NCI-H774 (cell line): ENCODE data around the gene MYO5C.
"Not testable (repeated sequence)": the region's sequence is repeated elsewhere in the genome, so short reads cannot be mapped to it uniquely, and the experiment has no call there.

Experiments
- DNase-seq: peaks from one replicate; lab custom pipeline; 2025; lab: John Stamatoyannopoulos, UW

The MYO5C gene

DNA sequence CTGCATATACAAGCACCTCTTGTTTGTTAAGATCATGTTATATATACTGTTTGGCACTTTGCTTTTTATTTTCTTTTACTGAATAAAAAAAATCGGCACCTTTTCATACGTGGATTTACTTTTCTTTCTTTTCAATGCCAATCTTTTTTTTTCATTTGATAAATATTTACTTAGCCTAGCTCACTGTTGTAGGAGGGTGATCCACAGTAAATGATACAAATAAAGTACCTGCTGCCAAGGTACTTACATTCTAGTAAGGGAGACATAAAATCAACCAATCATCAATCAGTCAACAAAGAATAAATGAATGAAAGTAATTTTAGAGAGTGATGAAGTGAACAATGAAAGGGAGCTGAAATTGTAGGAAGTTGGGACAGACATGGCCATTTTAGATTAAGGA, 122.7 kb downstream of the MYO5C start:
- DNase-seq: peak; percentile 53

DNA sequence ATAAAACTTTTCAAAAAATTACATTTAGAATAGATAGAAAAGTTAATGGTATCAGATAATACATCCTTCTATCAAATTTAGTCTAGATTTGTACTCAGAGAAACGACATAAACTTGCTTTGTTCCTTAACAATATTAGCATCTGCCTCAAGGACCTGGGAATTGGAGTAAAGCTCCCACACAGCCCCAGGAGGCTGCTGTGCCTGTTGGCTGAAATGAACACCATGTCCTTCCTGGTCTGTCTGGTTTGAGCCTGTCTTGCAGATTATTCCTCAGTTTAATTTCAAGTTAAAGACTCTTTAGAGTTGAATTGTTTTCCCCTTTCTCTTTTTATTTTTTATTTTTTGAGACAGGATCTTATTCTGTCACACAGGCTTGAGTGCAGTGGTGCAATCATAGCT, 123.8 kb downstream of the MYO5C start:
- no peak for DNase-seq

DNA sequence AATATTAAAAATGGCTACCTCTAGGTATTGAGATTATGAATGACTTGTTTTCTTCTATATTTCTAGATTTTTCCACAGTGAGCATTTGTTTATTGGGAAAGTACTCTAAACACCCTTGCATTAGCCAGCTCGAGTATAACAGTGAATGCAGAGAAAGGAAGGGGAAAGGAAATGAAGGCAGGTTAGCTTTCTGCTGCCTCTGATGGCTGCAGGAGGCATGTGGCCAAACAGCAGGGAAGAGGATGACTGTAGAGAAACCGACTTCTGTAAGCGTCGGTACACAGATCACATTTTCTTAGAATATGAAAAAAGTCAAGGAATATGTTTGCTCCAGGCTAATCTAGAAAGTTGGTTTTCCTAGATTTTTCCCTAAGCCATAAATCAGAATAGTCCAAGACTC, 124.2 kb downstream of the MYO5C start:
- no peak for DNase-seq

DNA sequence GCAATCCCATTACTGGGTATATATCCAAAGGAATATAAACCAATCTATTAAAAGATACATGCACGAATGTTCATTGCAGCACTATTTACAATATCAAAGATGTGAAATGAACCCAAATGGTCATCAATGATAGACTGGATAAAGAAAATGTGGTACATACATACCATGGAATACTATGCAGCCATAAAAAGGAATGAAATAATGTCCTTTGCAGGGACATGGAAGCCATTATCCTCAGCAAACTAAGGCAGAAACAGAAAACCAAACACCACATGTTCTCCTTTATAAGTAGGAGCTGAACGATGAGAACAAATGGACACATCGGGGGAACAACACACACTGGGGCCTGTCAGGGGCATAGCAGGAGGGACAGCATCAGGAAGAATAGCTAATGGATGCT, 125.4 kb downstream of the MYO5C start:
- DNase-seq: not testable (repeated sequence)

DNA sequence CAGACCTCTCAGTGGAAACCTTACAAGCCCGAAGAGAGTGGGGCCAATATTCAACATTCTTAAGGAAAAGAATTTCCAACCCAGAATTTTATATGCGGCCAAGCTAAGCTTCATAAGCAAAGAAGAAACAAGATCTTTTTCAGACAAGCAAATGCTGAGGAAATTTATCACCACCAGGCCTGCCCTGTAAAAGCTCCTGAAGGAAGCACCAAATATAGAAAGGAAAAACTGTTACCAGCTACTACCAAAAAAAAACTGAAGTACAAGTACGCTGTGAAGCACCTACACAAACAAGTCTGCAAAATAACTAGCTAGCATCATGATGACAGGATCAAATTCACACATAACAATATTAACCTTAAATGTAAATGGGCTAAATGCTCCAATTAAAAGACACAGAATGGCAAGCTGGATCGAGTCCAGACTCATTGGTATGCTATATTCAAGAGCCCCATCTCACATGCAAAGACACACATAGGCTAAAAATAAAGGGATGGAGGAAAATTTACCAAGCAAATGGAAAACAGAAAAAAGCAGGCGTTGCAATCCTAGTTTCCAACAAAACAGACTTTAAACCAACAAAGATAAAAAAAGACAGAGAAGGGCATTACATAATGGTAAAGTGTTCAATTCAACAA, 130.0 kb downstream of the MYO5C start:
- DNase-seq: not testable (repeated sequence)

DNA sequence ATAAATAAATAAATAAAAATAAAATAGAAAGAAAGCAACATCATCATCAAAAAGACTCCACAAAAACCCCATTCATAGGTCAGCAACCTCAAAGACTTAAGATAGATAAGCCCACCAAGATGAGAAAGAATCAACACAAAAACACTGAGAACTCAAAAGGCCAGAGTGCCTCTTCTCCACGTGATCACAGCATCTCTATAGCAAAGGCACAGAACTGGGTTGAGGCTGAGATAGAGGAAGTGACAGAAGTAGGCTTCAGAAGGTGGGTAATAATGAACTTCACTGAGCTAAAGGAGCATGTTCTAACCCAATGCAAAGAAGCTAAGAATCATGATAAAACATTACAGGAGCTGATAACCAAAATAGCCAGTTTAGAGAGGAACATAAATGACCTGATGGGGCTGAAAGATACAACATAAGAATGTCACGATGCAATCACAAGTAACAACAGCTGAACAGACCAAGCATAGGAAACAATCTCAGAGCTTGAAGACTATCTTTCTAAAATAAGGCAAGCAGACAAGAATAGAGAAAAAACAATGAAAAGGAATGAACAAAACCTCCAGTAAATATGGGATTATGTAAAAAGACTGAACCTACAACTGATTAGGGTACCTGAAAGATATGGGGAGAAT, 130.9 kb downstream of the MYO5C start:
- no peak for DNase-seq

DNA sequence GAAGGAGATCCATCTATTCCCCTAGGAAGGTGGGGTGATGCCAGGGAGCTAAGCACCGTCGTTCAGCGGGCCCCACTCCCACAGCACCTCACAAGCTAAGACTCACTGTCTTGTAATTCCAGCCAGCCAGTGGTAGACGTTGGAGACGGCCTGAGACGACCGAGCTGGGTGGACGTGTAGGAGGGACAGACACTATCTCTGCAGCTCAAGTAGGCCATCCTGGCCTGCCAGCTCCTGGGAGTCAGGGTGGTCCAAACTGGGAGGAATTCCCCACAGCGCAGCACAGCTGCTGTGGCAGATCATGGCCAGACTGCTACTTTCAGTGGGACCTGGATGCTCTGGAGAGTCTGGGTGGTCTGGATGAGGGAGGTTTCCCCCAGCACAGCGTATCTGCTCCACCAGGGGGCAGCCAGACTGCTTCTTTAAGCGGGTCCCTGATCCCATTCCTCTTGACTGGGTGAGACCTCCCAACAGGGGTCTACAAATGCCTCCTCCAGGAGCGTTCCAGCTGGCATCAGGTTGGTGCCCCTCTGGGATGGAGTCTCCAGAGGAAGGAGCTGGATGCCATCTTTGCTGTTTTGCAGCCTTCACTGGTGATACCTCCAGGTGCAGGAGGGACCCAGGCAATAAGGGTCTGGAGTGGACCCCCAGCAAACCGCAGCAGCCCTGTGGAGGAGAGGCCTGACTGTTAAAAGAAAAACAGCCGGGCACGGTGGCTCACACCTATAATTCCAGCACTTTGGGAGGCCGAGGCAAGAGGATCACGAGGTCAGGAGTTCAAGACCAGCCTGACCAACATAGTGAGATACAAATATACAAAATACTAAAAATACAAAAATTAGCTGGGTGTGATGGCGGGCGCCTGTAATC, 132.0 kb downstream of the MYO5C start:
- DNase-seq: no peak

DNA sequence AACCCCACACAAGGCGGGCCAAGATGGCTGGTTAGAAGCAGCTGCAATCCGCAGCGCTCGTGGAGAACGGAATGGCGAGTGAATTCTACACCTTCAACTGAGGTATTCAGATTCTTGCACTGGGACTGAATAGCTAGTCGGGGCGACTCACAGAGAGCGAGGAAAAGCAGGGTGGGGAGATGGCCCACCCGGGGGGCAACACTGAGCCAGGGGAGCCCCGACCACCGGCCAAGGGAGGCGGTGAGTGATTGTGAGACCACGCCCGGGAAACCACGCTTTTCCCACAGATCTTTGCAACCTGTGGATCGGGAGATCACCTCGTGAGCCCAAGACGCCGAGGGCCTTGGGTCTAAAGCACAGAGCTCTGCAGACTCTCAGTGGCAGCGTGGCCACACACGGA, 132.7 kb downstream of the MYO5C start:
- DNase-seq: no peak

DNA sequence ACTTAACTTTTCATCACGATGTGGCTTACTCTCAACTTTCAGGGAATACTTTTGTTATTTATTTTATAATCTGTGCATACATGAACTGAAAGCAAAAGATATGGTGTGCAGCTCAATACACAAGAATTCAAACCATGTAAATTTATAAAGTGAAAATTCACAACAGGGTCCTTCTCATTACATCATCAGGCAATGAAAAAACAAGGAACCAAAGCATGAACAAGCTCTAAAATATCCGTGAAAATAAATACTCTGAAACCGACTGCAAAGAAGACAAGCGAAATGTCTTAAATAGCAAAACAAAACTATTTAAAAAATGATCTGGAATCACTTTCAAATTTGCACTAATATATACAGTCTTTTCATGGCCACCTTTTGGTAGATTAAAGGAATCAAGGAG, 133.3 kb downstream of the MYO5C start:
- no peak for DNase-seq

DNA sequence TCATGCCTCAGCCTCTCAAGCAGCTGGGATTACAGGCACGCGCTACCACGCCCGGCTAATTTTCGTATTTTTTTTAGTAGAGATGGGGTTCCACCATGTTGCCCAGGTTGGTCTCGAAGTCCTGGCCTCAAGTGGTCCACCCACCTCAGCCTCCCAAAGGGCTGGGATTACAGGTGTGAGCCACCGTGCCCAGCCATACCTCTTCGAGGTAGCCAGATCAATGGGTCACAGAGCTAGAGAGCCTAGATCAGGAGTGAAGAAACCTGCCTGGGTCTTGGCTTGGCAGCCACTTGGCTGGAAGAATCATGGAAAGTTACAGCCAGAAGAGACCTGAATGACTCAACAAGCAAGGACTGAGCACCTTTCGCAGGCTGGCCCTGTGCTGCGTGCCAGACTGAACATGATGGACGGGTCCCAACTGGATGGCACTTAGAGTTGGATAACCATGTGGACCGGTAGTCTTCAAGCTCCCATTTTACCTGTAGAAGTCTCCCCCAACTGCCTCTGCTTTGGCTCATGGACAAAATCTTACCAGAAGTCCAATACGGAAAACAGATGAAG, 134.1 kb downstream of the MYO5C start:
- no peak for DNase-seq

DNA sequence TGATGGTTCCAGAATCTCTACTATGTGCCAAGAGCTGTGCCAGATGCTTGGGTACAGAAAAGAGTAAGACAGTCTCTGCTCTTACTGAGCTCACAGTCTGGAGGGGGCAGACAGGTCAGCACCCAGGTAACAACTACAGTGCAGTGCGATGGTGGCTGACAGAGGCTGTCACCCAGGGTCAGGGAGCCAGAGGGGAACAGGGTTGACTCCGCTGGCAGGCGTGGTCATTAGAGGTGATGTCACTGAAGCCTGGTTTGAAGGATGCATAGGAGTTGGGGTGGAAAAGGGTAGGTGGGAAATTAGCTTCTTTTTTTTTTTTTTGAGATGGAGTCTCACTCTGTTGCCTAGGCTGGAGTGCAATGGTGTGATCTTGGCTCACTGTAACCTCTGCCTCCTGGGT, 136.0 kb downstream of the MYO5C start:
- DNase-seq: no peak

DNA sequence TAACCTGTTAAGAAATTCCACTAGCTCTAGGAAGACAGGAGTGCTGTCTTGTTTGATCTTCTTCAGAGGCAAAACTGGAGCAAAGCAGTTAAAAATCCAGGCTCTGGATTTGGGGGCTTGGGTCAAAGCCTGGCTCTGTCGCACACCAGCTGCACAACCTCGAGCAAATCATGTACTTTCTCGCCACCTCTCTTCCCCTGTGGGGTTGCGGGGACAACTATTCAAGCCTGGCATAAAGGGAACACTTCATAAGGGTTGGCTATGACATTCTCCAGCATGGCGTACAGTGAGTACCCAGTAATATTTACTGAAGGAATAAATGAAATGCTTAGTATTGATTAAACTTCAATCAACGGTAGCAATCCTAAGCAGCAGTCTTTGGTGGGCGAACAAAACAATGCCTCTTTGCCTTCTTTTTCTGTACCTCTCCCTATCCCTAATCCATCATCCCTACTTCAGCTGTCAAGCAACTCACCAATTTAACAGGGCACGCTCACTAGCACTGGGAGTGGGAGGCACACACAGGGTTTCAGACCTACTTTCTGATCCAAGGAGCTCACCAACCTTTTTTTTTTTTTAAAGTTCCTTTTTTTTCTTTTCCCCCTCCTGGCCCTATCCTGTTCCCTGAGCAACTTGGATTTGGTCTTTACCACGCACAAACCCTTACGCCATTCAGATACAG, 137.4 kb downstream of the MYO5C start:
- DNase-seq: no peak

DNA sequence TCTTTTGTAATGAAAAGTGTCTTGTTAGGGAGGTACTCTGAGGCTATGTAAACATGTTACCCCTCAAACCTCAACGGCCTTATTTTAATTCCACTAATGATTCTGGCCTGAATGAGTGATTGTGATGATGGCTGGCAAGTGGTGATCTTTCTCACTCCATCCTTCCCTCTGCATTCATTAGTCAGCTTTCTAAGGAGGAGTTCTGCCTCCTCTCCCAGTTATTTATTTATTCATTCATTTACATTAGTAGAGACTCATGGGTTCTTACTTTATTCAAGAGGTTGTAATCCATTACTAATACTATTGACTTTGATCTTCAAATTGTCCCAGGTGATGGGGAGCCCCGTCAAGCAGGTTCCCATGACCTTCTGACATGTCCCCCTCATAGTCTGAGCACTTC, 139.7 kb downstream of the MYO5C start:
- DNase-seq: no peak

DNA sequence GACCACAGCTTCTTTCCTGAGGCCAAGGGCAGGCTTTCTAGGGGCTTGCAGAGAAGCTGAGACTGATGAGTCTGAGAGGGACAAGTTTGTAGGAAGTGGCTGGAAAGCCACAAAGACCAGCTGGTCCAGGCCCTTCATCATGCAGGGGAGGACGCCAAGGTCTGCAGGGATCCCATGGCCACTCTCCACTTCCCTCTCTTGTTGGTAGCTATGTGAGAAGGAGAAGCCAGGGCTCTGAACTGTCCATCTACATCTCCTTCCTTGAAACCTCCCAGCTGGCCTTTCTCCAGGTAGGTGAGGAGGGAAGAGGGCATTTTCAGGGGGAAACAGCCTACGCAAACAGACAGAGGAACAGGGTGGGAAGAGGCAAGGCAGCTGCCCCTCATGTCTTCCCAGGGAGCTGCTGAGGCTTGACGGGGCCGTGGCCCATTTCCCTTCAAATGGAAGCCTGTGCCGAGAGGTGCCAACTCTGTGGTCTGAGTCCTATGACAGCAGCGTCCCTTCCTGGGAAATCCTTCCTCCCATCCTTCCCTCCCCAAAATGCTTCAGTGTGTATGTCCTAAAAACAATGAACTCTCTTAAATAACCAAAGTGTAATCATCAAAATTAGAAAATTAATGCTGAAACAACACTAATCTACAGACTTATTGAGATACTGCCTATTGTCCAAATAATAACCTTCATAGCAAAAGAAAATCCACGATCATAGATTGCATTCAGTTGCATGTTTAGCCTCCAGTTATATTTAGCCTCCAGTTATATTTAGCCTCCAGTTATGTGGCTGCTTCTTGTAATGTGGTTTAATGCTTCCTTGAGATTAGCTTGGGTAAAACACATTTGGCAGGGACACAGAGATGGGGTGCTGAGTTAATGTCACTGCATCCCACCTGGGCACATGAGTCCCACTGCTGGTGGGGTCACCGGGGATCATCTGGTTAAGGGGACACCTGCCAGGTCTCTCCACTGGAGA, 140.4 kb downstream of the MYO5C start:
- no peak for DNase-seq

DNA sequence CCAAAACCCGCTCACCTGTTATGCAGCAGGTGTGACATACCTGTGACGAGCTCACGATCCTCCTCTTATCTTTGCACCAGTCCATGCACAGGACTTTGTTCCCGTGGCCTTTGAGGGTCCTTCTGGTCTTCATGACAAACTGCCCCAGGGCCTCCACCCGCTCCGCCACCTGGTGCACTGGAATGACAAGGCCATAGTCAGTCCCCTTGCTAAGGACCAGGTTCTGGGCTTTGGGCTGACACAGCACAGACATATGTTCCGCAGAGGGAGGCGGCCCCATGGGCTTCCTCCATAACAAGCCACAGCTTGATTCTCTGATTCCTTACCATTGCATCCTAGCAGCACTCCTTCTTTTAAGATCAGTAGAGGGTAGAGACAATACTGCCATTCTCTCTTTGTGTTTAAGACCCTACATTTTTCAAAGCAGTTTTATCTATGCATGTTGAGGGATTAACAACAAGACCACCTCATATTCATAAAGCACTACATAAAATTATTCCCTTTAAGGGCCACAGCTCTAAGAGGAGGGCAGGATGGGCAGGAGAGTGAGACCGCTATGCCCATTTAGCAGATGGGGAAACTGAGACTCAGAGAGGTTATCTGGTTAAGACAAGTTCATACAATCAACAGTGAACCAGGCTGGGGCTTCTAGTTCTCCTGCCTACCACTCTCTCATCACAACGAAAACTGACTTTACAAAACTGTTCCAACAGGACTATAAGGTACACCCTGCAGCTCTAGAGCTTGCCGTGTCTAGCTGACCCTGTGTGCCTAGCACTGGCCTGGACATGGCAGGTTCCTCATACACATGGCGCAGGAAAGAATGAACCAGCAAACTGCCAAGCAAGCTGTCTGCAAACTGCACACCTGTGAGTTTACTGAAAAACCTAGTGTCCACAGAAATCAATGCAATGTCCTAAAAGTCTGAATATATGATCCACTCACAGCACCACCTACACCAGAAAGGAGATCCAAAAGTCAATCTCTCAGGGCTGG, 141.4 kb downstream of the MYO5C start:
- DNase-seq: no peak

DNA sequence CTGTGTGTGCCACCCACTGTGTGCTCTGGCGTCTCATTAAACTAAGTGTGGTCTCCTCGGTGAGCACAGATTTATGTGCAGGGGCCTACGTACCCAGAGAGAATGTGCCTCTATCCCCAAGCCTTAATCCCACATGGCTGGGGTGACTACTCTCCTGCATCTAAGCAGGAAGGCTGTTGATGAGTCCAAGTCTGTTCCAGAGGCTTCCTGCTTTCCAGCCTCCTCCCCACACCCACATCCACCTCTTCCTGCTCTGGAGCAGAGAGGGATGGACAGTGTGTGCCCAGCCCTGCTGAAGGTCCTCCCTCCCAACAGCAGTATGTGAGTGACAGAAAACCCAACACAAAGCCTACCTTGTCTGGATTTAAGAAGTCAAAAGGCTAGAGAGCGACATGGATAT, 144.3 kb downstream of the MYO5C start:
- no peak for DNase-seq

DNA sequence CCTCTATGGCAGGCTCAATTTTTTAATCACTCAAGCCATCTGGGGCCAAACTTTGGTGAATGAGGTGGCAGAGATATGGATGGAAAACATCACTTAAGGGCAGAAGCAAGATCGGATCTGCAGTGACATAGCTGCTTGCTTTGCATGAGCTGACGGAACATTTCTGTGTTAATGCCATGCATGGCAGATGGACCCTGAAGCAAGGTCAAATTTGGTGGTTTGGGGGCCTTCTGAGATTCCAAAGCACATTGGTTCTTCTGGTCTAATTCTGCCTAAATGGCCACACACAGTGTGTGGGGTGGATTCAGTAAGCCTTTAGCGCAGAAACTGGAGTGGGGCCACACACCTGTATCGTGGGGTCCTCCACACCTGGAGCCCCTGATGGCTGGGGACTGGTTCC, 144.7 kb downstream of the MYO5C start:
- no peak for DNase-seq

DNA sequence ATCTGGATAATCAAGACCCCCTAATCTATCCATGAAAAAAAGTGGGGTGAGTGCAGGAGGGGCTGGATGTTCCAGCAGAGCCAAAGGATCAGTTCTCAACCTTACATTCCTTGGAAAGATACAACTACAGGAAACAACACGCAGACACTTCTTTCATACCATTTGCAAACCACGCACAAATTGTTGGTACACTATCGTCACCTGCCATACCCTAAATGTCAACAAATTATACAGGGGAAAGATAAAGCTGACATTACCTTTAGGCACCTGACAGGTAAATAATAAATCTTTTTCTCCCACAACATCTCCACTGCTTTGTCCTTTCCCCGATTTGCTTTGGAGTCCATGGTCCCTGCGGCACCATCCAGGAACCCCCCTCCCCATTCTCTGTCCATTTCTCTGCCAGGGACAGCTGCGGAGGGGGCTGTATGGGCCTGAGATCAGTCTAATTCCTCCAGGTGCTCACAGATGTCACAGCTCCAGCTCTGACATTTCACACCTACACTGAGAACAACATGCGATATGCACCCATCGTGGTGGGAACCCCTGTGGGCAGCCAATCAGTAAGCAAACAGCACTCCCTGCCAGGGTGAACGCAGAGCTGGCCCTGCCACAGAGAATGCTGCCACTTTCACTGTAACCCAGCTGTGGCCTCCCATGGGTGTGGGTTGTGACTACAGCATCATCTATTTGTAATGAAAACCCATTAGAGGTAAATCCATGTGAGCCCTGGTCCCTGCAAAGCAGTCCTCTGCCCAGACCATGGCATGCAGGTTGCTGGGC, 145.4 kb downstream of the MYO5C start:
- no peak for DNase-seq

DNA sequence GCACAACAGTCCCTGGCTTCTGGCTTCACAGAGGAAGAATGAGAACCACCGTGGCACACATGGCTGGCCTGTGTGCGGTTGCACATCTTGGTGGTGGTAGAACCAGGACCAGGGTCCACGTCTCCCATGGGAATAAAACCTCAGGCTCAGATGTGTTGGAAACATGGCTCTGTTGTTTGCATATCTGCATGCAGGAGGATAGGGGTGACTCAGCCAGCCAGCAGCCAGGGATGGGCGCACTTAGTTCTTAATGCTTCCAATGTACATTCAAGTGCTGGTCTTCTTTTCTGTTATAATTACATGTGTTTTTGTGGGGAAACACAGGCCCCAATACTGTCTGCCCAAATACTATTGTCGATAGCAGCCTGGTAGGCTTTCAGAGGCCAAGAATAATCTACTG, 147.2 kb downstream of the MYO5C start:
- no peak for DNase-seq
